Measurements from ENCODE around the gene SCD5. TPM values are rescaled to one million over a fixed set of nuclear protein-coding genes. Genes with fewer than 3 reads are reported as not detected.

Gene SCD5
- total RNA-seq, 4 donors from 2014 or later, result 17.6 to 28.4 (median 22.9) TPM

- H3K27me3 ChIP-seq, result no peaks in the 10 kb centered on the region
- TF ChIP-seq POLR2AphosphoS5 (IDR thresholded peaks at IDR 0.05) (no peak), POLR2A (IDR thresholded peaks at IDR 0.05; ENCODE audit: low read depth) (no peak), CTCF (IDR thresholded peaks at IDR 0.05) (no peak), EP300 (IDR thresholded peaks at IDR 0.05) (no peak)
- peaks cover 22 to 29% (median 26%) of the 10 kb centered on the region in 4 donors for H3K36me3 ChIP-seq
- H3K9me3 ChIP-seq, result no peaks in the 10 kb centered on the region
- H3K4me3 ChIP-seq, result no peak overlapping the region
- intact Hi-C loops (cut with DNase I), result no loop called here
- peaks cover 0 to 21% (median 12%) of the 10 kb centered on the region in 4 donors for H3K4me1 ChIP-seq
- 90% methylated on average over 1 of the region's 1 CpG for WGBS
- DNase-seq (ENCODE audit: extremely low spot score), result no peak
- H3K27ac ChIP-seq (replicated peaks in 1 of 4), result no peak overlapping the region
Measured at GRCh38 chr4:82814034-82814433, 15.4 kb upstream of the SCD5 start.

GRCh38 chr4:82811838-82812341 is 13.3 kb upstream of the SCD5 start:
- DNase-seq (ENCODE audit: extremely low spot score), result no peak
- Histone ChIP-seq H3K4me1 (peaks cover 0 to 21% (median 12%) of the 10 kb centered on the region in 4 donors), H3K4me3 (no peak overlapping the region), H3K9me3 (no peaks in the 10 kb centered on the region), H3K27me3 (no peaks in the 10 kb centered on the region), H3K36me3 (peaks cover 2 to 8% (median 5%) of the 10 kb centered on the region in 4 donors), H3K27ac (replicated peaks in 1 of 4) (peak overlapping the region; percentile 4 to 52 (median 31))
- intact Hi-C loops (cut with DNase I), result no loop called here
- 21% methylated on average over 6 of the region's 6 CpGs for WGBS
- TF ChIP-seq CTCF (IDR thresholded peaks at IDR 0.05), result no peak
- no peak for TF ChIP-seq POLR2AphosphoS5 (IDR thresholded peaks at IDR 0.05)
- no peak for TF ChIP-seq POLR2A (IDR thresholded peaks at IDR 0.05; ENCODE audit: low read depth)
- TF ChIP-seq EP300 (IDR thresholded peaks at IDR 0.05), result no peak

- H3K36me3 ChIP-seq, result peaks cover 0 to 3% (median under 1%) of the 10 kb centered on the region in 4 donors
- H3K27me3 ChIP-seq, result no peaks in the 10 kb centered on the region
- no peak for TF ChIP-seq POLR2A (IDR thresholded peaks at IDR 0.05; ENCODE audit: low read depth)
- TF ChIP-seq EP300 (IDR thresholded peaks at IDR 0.05), result no peak
- TF ChIP-seq CTCF (IDR thresholded peaks at IDR 0.05), result no peak
- no peaks in the 10 kb centered on the region for H3K9me3 ChIP-seq
- no peak for DNase-seq (ENCODE audit: extremely low spot score)
- no peak overlapping the region for H3K4me3 ChIP-seq
- peak overlapping the region in 2 of 4 donors; percentile 51 to 52 for H3K27ac ChIP-seq (replicated peaks in 1 of 4)
- WGBS, result no CpG with 5 or more reads among the region's 1 CpG
- peaks cover 0 to 21% (median 12%) of the 10 kb centered on the region in 4 donors for H3K4me1 ChIP-seq
- intact Hi-C loops (cut with DNase I), result no loop called here
Measured at GRCh38 chr4:82811392-82811791, 12.8 kb upstream of the SCD5 start.

- Histone ChIP-seq H3K4me1 (peaks cover 0 to 21% (median 12%) of the 10 kb centered on the region in 4 donors), H3K36me3 (no peaks in the 10 kb centered on the region), H3K9me3 (no peaks in the 10 kb centered on the region), H3K4me3 (no peak overlapping the region), H3K27ac (replicated peaks in 1 of 4) (no peak overlapping the region), H3K27me3 (no peaks in the 10 kb centered on the region)
- 59% methylated on average over 4 of the region's 4 CpGs for WGBS
- no peak for DNase-seq (ENCODE audit: extremely low spot score)
- no peak for TF ChIP-seq POLR2AphosphoS5 (IDR thresholded peaks at IDR 0.05)
- no peak for TF ChIP-seq CTCF (IDR thresholded peaks at IDR 0.05)
- TF ChIP-seq EP300 (IDR thresholded peaks at IDR 0.05), result no peak
- TF ChIP-seq POLR2A (IDR thresholded peaks at IDR 0.05; ENCODE audit: low read depth), result no peak
- intact Hi-C loops (cut with DNase I), result no loop called here
Measured at GRCh38 chr4:82810176-82810575, 11.6 kb upstream of the SCD5 start.

GRCh38 chr4:82809619-82810018 is 11.0 kb upstream of the SCD5 start:
- intact Hi-C loops (cut with DNase I), result no loop called here
- peaks cover 0 to 21% (median 12%) of the 10 kb centered on the region in 4 donors for H3K4me1 ChIP-seq
- no peaks in the 10 kb centered on the region for H3K36me3 ChIP-seq
- no peak for DNase-seq (ENCODE audit: extremely low spot score)
- H3K4me3 ChIP-seq, result no peak overlapping the region
- H3K9me3 ChIP-seq, result no peaks in the 10 kb centered on the region
- no peak for TF ChIP-seq CTCF (IDR thresholded peaks at IDR 0.05)
- TF ChIP-seq EP300 (IDR thresholded peaks at IDR 0.05), result no peak
- TF ChIP-seq POLR2A (IDR thresholded peaks at IDR 0.05; ENCODE audit: low read depth), result no peak
- H3K27ac ChIP-seq (replicated peaks in 1 of 4), result no peak overlapping the region
- H3K27me3 ChIP-seq, result no peaks in the 10 kb centered on the region

All from esophagus muscularis mucosa (tissue), 4 donors.